ACHN (cell line): Measurements from ENCODE around the gene TCTN1.

Experiments used
- DNase-seq: peaks from one replicate; pipeline ENCODE4 v3.0.0-alpha.2; 2015
- in situ Hi-C: cut with HindIII; loops from 2 replicates; pipeline ENCODE4 v1.10.0; 2017; ENCODE audit warnings: low sequenced_read_pairs, low pct_ligation_motif_present, low pct_unique_long_range_greater_than_20kb

TCTN1 gene

DNA sequence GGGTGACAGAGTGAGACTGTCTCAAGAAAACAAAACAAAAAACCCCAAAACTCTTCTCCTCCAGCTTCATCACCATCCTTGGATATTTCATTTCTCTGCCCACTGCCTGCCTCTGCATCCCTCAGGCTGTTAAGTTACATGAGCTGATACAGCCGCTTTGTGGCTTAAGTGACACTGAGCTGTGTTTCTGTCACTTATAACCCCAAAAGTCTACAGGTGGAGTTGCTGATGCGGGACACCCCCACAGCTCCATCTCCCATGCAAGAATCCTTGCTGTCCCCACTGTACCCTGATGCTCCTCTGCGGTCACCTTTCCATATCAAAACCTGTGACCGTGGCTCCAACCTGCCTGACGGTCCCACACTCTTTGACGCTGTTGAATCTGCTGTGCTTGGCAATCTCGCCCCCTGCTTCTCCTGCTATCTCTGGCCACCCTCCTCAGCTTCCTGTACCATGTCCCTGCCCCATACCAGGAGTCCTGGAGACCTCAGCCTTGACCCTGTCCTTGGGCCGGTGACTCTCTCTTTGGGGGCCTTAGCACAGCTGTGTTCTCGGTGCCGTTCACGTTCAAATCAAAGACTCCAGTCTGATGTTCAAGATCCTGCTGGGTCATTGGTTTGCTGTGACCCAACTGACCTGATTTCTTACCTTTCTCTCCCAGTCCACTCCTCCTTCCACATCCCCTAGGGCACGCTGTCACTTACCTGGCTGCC, 54.7 kb downstream of the TCTN1 start:
- in situ Hi-C loops = no loop called here
- DNase-seq = no peak

GRCh38 chr12:110669193-110669502, 55.2 kb downstream of the TCTN1 start:
- in situ Hi-C loops = no loop called here
- DNase-seq = no peak

DNA sequence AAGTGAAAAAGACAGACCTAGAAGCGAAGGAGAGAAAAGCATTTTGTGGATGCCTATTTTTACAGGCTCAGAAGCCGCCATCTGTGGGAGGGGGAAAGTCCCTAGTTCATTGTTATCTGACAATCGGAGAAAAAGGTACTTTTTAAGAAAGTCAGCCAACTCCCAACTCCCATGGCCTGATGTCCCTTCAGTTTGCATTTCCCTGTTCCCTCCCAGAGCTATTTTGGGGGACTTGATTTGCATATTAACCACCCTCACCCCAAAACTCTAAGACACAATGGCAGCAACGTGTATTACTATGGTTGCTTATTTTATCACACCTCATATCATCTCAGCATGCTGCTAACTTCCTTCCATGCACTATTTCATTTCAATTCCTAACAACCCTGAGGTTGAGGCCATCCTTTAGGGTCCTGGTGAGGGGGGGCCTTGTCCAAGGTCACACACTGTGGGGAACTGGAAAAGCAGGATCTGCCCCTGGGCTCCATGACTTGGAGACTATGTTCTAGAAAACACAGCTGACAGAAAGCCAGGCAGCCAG, 56.3 kb downstream of the TCTN1 start:
- in situ Hi-C loops = no loop called here
- no peak for DNase-seq

DNA sequence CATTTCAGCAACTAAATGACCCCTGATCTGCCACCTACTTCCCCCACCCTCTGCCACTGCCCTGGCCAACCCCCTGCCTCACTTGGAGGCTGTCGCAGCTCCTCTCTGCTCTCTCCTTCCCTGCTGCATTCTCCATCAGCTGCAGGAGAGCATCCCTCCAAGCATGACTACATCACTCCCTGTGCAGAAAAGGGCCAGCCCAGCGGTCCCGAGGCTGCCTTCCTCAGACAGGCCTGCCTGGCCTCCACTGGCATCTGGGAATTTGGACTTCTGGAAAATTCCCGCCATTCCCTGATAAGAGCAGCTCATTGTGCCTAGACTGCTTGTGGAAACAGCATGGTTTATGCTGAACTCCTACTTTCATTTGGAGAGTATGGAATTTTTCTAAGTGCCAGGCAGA, 62.2 kb downstream of the TCTN1 start:
- in situ Hi-C loops = no loop called here
- no peak for DNase-seq

DNA sequence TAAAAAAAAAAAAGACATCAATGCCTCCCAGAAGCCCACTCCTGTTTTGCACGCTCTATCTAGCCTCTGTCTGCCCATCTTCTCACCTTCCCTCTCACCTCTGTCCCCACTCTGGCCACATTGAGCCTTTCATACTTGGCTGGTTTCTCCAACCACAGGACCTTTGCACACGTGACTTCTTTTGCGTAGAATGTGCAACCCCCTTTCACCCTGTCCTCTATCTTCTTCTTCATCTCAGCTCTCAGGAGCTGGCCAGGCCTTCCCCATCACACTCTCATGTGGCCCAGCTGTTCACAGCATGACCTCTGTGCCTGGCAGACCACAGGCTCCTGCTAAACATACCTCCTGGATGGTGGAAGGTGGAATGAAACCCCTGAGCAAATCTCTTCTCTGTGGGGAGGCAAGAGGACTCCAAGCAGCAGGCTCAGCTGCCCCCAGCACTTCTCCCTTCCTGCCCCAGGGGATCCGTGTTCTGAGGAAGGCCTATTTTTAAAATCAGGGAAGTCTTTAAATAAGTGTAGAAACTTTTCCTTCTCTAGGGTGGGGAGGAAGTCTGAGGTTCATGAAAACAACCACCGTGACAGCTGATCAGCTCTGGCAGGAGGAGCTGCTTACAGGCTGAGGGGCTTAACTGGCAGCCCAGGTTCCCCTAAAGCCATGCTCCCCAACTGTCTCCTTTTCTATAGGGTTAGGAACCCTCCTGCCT, 63.4 kb downstream of the TCTN1 start:
- no peak for DNase-seq
- in situ Hi-C loops = no loop called here

GRCh38 chr12:110677982-110678381, 64.1 kb downstream of the TCTN1 start:
- in situ Hi-C loops = no loop called here
- DNase-seq = no peak

GRCh38 chr12:110679201-110679600, 65.3 kb downstream of the TCTN1 start:
- DNase-seq = no peak
- in situ Hi-C loops = no loop called here

- no peak for DNase-seq
- in situ Hi-C loops = no loop called here
Measured at GRCh38 chr12:110680032-110680431, 66.1 kb downstream of the TCTN1 start.

GRCh38 chr12:110683888-110684287, 70.0 kb downstream of the TCTN1 start:
- DNase-seq = no peak
- in situ Hi-C loops = no loop called here

DNA sequence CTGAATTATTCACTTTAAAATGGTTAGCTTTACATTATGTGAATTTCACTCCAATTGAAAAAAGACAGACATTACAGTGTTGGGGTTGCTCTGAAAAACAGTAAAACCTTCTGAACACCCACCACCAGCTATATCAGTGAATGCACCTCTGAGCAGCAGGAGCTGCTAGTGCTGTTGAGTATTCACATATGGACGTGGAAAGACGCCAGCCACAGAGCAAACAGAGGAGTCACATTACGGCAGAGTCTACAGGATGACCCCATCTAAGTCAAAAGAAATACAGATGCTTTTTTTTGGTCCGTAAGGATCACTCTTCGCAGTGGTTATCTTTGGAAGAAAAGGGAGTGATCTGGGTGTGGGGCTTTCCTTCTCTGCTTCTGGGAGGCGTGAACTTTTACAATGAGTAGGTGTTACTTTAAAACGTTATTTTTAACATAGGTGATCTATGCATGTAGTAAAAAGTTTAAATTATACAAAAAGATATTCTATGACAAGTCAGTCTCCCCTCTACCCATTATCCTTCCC, 70.4 kb downstream of the TCTN1 start:
- no peak for DNase-seq
- in situ Hi-C loops = no loop called here

- no peak for DNase-seq
- in situ Hi-C loops = no loop called here
Measured at GRCh38 chr12:110686294-110686903, 72.5 kb downstream of the TCTN1 start.

GRCh38 chr12:110687396-110688169, 73.7 kb downstream of the TCTN1 start:
- DNase-seq = no peak
- in situ Hi-C loops = no loop called here

DNA sequence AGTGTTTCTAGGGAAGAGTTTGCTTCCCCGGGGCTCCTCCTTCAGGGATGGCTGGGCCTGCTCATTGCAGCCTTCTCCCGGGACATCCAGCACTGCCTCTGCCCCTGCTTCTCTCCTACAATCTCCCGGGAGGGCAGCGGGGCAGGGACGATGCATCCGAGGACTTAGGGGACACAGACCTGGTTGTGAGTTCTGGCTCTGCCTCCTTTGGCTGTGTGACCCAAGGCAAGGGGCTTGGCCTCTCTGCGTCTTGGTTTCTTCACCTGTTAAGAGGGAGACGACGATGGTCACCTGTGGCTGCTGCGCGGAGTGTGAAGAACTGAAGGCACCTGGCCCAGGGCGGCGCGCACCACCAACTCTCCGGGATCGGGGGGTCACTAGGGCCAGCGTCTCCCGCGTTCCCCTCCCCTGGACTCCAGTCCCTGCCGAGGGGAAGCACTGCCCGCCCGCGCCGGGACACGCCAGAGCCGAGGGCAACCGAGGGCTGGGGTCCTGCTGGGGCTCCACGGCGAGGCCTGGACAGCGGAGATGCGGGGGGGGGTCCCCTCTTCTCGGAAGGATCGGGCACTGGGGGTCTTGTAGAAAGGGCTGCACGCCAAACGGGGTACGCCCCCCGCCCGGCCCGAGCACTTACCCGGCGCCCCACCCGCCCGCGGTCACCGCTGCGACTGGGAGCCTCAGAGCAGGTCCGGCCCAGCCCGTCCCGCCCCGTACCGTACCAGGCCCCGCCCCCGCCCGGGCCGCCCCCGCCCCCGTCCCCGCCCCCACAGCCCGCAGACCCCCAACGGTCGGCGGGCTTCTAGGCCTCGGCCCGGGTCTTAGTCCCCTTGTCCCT, 74.7 kb downstream of the TCTN1 start, which contains the start of gene HVCN1:
Gene HVCN1, minus strand, starts transcription at position 670 of the 835 bp plus-strand sequence. CDS start 5,870 bp downstream, outside the sequence.
- DNase-seq = no peak
- in situ Hi-C loops = no loop called here

DNA sequence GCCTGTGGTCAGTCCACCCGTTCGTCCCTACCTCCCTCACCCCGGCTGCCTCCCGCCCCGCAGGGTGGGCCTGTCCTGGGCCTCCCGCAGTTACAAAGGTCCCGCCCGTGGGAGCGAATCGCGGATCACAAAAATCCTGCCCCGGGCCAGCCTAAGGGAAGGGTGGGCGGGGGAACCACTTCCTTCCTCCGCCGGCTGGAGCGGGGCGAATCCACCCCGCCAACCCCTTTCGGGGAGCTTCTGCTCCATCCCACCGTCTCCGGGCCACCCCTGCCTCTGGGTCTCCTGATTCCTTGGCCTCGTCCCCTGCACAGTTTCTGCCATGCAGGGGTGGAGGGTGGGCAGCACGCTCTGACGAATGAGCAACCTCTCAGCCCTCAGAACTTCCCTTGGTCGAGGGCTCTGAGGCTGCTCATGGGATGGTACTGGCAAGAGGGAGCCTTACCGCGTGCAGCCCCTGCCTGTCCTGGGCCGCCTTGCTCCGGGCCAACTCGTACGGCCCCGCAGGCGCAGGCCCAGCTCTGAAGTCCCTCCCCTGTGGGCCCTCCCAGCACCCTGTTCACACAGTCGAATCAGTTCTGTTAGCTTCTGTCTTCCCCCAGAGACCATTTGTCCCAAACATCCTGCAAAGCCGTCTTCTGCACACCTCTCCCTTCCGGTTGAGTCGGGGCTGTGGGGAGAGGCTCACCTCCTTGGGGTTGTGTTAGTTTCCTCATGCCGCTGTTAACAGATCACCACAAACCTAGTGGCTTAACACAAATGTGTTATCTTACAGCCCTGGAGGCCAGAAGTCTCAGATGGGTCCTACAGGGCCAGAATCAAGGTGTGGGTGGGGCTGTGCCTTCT, 75.6 kb downstream of the TCTN1 start:
- no peak for DNase-seq
- in situ Hi-C loops = no loop called here

DNA sequence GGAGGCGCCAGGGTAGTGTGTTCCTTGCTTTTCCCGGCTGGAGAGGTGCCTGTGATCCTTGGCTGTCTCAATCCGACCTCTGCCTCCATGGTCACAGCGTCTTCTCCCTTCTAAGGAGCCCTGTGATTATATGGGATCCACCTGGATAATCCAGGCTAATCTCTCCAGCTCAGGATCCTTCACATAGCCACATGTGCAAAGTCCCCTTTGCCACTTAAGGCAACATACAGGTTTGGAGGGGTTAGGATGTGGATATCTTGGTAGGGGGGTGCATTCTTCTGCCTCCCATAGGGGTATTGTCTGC, 76.2 kb downstream of the TCTN1 start:
- in situ Hi-C loops = no loop called here

DNA sequence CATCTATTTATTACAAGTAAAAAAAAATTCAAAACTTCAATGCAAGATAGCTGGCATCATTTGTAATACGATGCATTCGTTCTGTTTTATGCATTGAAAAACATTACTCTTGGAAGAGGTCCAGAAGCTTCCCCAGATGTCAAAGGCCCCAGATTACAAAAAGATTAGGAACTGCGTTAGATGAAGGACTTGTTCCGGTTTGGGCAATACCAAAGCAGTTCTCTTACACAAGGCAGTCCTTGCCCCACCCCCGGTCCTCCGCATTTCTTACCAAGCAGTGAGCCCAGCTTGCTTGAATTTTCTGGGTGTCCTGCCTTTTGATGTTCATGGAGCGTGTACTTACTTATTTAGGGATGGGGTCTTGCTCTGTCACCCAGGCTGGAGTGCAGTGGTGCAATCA, 79.8 kb downstream of the TCTN1 start:
- DNase-seq = no peak
- in situ Hi-C loops = no loop called here

More for the DNA sequence above, 76.2 kb downstream of the TCTN1 start:
- no peak for DNase-seq

- DNase-seq = no peak
- in situ Hi-C loops = no loop called here
Measured at GRCh38 chr12:110694330-110694901, 80.5 kb downstream of the TCTN1 start.
